ENCODE data around the gene MGAT4A.

MGAT4A gene

DNA sequence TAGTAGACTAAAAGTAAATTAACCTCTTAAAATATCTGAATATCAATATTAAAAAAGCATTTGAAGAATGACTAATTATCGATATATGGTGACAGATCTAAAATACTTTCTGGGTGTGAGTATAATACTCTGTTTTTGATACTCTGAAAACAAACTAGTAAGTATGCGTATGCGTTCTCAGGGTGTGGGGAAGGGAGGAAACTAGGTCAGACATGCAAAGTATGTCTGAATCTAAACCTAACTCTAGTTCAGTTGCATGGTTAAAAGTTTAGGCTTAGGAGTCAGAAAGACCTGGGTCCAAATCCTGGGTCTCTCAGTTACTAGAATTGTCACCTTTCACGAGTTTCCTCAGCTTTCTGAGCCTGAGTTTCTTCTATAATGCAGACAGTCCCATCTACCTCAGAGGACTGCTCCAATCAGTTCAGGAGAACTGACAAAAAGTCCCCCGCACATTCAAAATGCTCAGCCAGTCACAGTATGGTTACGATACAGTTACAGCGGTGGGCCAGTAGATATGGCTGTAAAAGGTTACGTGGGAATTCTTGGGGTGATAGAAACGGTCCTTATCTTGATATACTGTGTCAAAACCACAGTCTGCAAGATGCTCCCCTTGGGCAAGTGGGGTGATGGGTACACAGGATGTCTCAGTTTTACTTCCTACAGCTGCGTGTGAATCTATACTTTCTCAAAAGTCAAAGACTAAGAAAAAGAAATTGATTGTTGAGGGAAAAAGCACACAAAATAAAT lies 93.4 kb downstream of the MGAT4A start:
- Histone ChIP-seq H4K12ac (ENCODE audit: low read depth, low read length) (no peak overlapping the region), H2BK5ac (ENCODE audit: low read depth, low read length, poor library complexity) (no peak overlapping the region), H2BK12ac (ENCODE audit: low read length) (no peak overlapping the region), H3K79me1 (ENCODE audit: low read length) (no peaks in the 10 kb centered on the region), H4K91ac (ENCODE audit: low read depth, low read length) (no peak overlapping the region), H2AK5ac (ENCODE audit: low read length) (no peak overlapping the region), H3K79me2 (ENCODE audit: control insufficient read depth, insufficient read depth, low read length, poor library complexity) (no peaks in the 10 kb centered on the region), H3K27ac (ENCODE audit: low read depth, low read length) (no peak overlapping the region), H3K4me3 (ENCODE audit: low read depth, low read length) (no peak overlapping the region), H3K14ac (ENCODE audit: low read length) (no peak overlapping the region), H3K9ac (ENCODE audit: low read length) (no peak overlapping the region), H3K4me1 (ENCODE audit: control insufficient read depth in 1 of 2, insufficient read depth in 2 of 2, low read length in 2 of 2) (peaks cover 2 to 7% of the 10 kb centered on the region in 2 experiments), H3K9me3 (ENCODE audit: insufficient read depth, low read depth, low read length) (no peaks in the 10 kb centered on the region), H3K23ac (ENCODE audit: low read length) (no peak overlapping the region), H3K4me2 (ENCODE audit: low read length) (no peak overlapping the region), H4K8ac (ENCODE audit: low read depth, low read length) (no peak overlapping the region), H3K36me3 (ENCODE audit: control insufficient read depth in 1 of 2, insufficient read depth in 2 of 2, low read length in 2 of 2) (no peaks in the 10 kb centered on the region), H2BK120ac (ENCODE audit: insufficient read depth, low read length, poor library complexity) (no peak overlapping the region), H2AFZ (ENCODE audit: insufficient read depth, low read length, poor library complexity) (no peak overlapping the region), H3K27me3 (ENCODE audit: insufficient read depth, low read length) (no peaks in the 10 kb centered on the region), H3K4ac (ENCODE audit: low read depth, low read length) (no peak overlapping the region), H3K18ac (ENCODE audit: low read length) (no peak overlapping the region)
- no CpG with 5 or more reads among the region's 10 CpGs for WGBS (ENCODE audit: extremely low coverage, insufficient coverage, insufficient read length)
- DNase-seq, result no peak

DNA sequence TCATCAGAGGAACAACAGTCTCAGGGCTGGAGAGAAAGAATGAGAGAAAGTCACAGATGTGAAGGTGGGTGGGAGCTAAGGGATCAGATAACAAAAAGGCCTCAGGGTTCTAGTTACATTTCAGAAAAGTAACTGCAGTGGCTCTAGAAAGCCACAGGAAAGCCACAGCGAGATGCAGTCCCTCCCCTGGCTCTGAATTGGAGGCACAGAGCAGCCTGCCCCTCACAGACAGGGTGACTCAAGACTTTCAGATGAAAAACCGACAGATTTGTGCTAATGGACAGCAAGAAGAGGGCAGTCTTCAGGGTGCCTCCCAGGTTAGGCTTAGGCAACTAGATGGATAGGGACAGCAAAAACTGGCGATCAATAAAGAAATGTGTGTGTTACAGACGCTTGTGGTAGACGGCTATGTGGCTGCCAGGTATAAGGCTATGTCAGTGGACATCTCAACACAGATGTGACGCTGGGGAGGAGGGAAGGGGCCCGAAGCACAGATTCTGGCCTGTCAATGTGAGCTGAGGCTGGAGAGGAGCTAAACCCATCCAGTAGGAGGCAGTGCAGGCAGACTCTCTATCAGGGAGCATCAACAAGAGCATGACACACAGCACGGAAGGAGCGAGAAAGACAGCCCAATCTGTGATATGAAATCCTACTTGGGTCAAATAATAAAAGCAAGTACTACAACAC lies 96.4 kb downstream of the MGAT4A start:
- Histone ChIP-seq H3K27ac (ENCODE audit: low read depth, low read length) (peak overlapping the region; percentile 76), H3K4ac (ENCODE audit: low read depth, low read length) (no peak overlapping the region), H3K4me1 (ENCODE audit: control insufficient read depth in 1 of 2, insufficient read depth in 2 of 2, low read length in 2 of 2) (peaks cover 2 to 8% of the 10 kb centered on the region in 2 experiments), H2BK12ac (ENCODE audit: low read length) (peak overlapping the region; percentile 6), H3K36me3 (ENCODE audit: control insufficient read depth in 1 of 2, insufficient read depth in 2 of 2, low read length in 2 of 2) (peaks cover 0 to 2% of the 10 kb centered on the region in 2 experiments), H4K8ac (ENCODE audit: low read depth, low read length) (peak overlapping the region; percentile 11), H2AFZ (ENCODE audit: insufficient read depth, low read length, poor library complexity) (no peak overlapping the region), H3K23ac (ENCODE audit: low read length) (no peak overlapping the region), H2AK5ac (ENCODE audit: low read length) (no peak overlapping the region), H2BK120ac (ENCODE audit: insufficient read depth, low read length, poor library complexity) (no peak overlapping the region), H3K79me2 (ENCODE audit: control insufficient read depth, insufficient read depth, low read length, poor library complexity) (no peaks in the 10 kb centered on the region), H3K18ac (ENCODE audit: low read length) (no peak overlapping the region), H4K91ac (ENCODE audit: low read depth, low read length) (no peak overlapping the region), H3K9me3 (ENCODE audit: insufficient read depth, low read depth, low read length) (no peaks in the 10 kb centered on the region), H3K27me3 (ENCODE audit: insufficient read depth, low read length) (no peaks in the 10 kb centered on the region), H4K12ac (ENCODE audit: low read depth, low read length) (no peak overlapping the region), H3K4me3 (ENCODE audit: low read depth, low read length) (no peak overlapping the region), H2BK5ac (ENCODE audit: low read depth, low read length, poor library complexity) (no peak overlapping the region), H3K4me2 (ENCODE audit: low read length) (no peak overlapping the region), H3K14ac (ENCODE audit: low read length) (no peak overlapping the region), H3K79me1 (ENCODE audit: low read length) (no peaks in the 10 kb centered on the region), H3K9ac (ENCODE audit: low read length) (no peak overlapping the region)
- peak; percentile 45 to 73 for DNase-seq
- no CpG with 5 or more reads among the region's 9 CpGs for WGBS (ENCODE audit: extremely low coverage, insufficient coverage, insufficient read length)

DNA sequence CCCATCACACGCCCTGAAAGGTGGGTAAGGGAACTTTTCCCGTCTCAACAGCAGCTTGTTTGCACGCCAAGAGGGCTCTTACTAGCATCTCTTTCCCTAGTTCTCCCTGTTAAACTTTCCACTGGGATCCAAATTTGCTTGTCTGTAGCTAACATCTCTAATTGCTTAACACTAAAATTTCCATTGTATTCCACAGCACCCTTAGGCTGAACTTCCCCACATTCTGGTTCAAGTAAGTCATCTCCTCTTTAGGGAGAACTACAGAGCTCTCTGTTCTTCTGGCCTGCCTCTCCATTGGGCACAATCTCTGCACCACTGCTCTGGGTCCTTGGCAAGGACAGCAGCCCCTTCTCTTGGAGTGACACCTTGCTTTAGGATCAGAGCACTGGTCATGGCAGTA lies 98.6 kb downstream of the MGAT4A start:
- no peak overlapping the region for H3K18ac ChIP-seq (ENCODE audit: low read length)
- H2BK120ac ChIP-seq (ENCODE audit: insufficient read depth, low read length, poor library complexity), result no peak overlapping the region
- DNase-seq, result peak; percentile 27 to 79
- H3K4me1 ChIP-seq (ENCODE audit: control insufficient read depth in 1 of 2, insufficient read depth in 2 of 2, low read length in 2 of 2), result peaks cover 2 to 8% of the 10 kb centered on the region in 2 experiments
- no peaks in the 10 kb centered on the region for H3K9me3 ChIP-seq (ENCODE audit: insufficient read depth, low read depth, low read length)
- H3K9ac ChIP-seq (ENCODE audit: low read length), result no peak overlapping the region
- H3K36me3 ChIP-seq (ENCODE audit: control insufficient read depth in 1 of 2, insufficient read depth in 2 of 2, low read length in 2 of 2), result peaks cover 0 to 2% of the 10 kb centered on the region in 2 experiments
- no peak overlapping the region for H3K27ac ChIP-seq (ENCODE audit: low read depth, low read length)
- no peak overlapping the region for H2AK5ac ChIP-seq (ENCODE audit: low read length)
- H3K4me3 ChIP-seq (ENCODE audit: low read depth, low read length), result no peak overlapping the region
- H4K8ac ChIP-seq (ENCODE audit: low read depth, low read length), result no peak overlapping the region
- no peaks in the 10 kb centered on the region for H3K27me3 ChIP-seq (ENCODE audit: insufficient read depth, low read length)
- no CpG with 5 or more reads among the region's 3 CpGs for WGBS (ENCODE audit: extremely low coverage, insufficient coverage, insufficient read length)
- no peak overlapping the region for H3K23ac ChIP-seq (ENCODE audit: low read length)
- no peak overlapping the region for H2AFZ ChIP-seq (ENCODE audit: insufficient read depth, low read length, poor library complexity)
- H3K79me2 ChIP-seq (ENCODE audit: control insufficient read depth, insufficient read depth, low read length, poor library complexity), result no peaks in the 10 kb centered on the region
- H3K14ac ChIP-seq (ENCODE audit: low read length), result no peak overlapping the region
- H4K91ac ChIP-seq (ENCODE audit: low read depth, low read length), result no peak overlapping the region
- no peak overlapping the region for H3K4me2 ChIP-seq (ENCODE audit: low read length)
- no peak overlapping the region for H2BK5ac ChIP-seq (ENCODE audit: low read depth, low read length, poor library complexity)
- H4K12ac ChIP-seq (ENCODE audit: low read depth, low read length), result no peak overlapping the region
- no peak overlapping the region for H3K4ac ChIP-seq (ENCODE audit: low read depth, low read length)
- H2BK12ac ChIP-seq (ENCODE audit: low read length), result no peak overlapping the region
- no peaks in the 10 kb centered on the region for H3K79me1 ChIP-seq (ENCODE audit: low read length)

DNA sequence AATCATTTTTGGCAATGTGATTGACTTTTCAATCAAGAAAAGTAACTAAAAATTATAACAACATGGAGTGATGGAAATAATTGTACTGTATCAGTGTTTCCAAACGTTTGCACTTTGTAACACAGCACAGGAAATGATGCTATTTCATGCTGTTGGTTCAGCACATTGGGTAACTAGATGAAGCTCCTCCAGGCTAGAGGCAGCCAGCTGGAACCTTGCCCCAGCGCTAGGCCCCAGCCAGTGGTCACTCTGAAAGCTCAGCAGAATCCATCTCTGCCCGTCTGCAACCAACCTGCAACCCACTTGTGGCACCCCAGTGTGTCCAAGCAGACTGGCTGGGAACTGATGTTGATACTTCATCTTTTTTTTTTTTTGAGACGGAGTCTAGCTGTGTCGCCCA lies 107.3 kb downstream of the MGAT4A start:
- no peaks in the 10 kb centered on the region for H3K27me3 ChIP-seq (ENCODE audit: insufficient read depth, low read length)
- no peak overlapping the region for H3K4ac ChIP-seq (ENCODE audit: low read depth, low read length)
- no peak overlapping the region for H2BK120ac ChIP-seq (ENCODE audit: insufficient read depth, low read length, poor library complexity)
- H3K27ac ChIP-seq (ENCODE audit: low read depth, low read length), result no peak overlapping the region
- WGBS (ENCODE audit: extremely low coverage, insufficient coverage, insufficient read length), result no CpG with 5 or more reads among the region's 5 CpGs
- H2AFZ ChIP-seq (ENCODE audit: insufficient read depth, low read length, poor library complexity), result no peak overlapping the region
- no peaks in the 10 kb centered on the region for H3K79me1 ChIP-seq (ENCODE audit: low read length)
- peaks cover 0 to 1% of the 10 kb centered on the region in 2 experiments for H3K36me3 ChIP-seq (ENCODE audit: control insufficient read depth in 1 of 2, insufficient read depth in 2 of 2, low read length in 2 of 2)
- no peak overlapping the region for H3K14ac ChIP-seq (ENCODE audit: low read length)
- H3K4me2 ChIP-seq (ENCODE audit: low read length), result no peak overlapping the region
- H3K9me3 ChIP-seq (ENCODE audit: insufficient read depth, low read depth, low read length), result no peaks in the 10 kb centered on the region
- no peak overlapping the region for H3K9ac ChIP-seq (ENCODE audit: low read length)
- H2BK5ac ChIP-seq (ENCODE audit: low read depth, low read length, poor library complexity), result no peak overlapping the region
- H4K12ac ChIP-seq (ENCODE audit: low read depth, low read length), result peak overlapping the region; percentile 54
- H3K23ac ChIP-seq (ENCODE audit: low read length), result no peak overlapping the region
- H2BK12ac ChIP-seq (ENCODE audit: low read length), result no peak overlapping the region
- DNase-seq, result no peak
- no peak overlapping the region for H3K4me3 ChIP-seq (ENCODE audit: low read depth, low read length)
- H4K8ac ChIP-seq (ENCODE audit: low read depth, low read length), result no peak overlapping the region
- no peaks in the 10 kb centered on the region for H3K79me2 ChIP-seq (ENCODE audit: control insufficient read depth, insufficient read depth, low read length, poor library complexity)
- no peak overlapping the region for H3K18ac ChIP-seq (ENCODE audit: low read length)
- no peak overlapping the region for H2AK5ac ChIP-seq (ENCODE audit: low read length)
- no peaks in the 10 kb centered on the region for H3K4me1 ChIP-seq (ENCODE audit: control insufficient read depth in 1 of 2, insufficient read depth in 2 of 2, low read length in 2 of 2)
- H4K91ac ChIP-seq (ENCODE audit: low read depth, low read length), result no peak overlapping the region

Measured in trophoblast cell (in vitro differentiated cells and primary cell).